ENCODE measurements around the gene DST. TPM values are rescaled to one million over a fixed set of nuclear protein-coding genes. Genes with fewer than 3 reads are reported as not detected.

The DST gene
- total and polyA plus RNA-seq, 2 of the 8 experiments (the other 6 are each of a cell fraction or from before 2014, with no cell fraction given): 49.4 to 116 TPM

GRCh38 chr6:56524891-56525703 lies 117.6 kb downstream of the DST start:
- CTCF ChIA-PET (ENCODE audit: partially characterized antibody): interaction anchor here (0.9 kb wide), 1 partner anchor 46 kb away, joined by 3 read pairs; no protein-coding TSS in a partner anchor
- Histone ChIP-seq H3K27ac (ENCODE audit: low read depth, low read length) (no peak overlapping the region), H4K20me1 (replicated peaks in 1 of 2; ENCODE audit: control insufficient read depth in 1 of 2, insufficient read depth in 2 of 2, low read length in 2 of 2) (no peaks in the 10 kb centered on the region), H4K91ac (replicated peaks; ENCODE audit: insufficient read length, low read length) (no peak overlapping the region), H3K4me1 (replicated peaks in 1 of 4; ENCODE audit: control insufficient read depth in 3 of 4, insufficient read depth in 4 of 4, low read length in 3 of 4) (peaks cover 4 to 26% (median 10%) of the 10 kb centered on the region in 4 experiments; a peak in 5 of 7 replicates), H3K14ac (ENCODE audit: insufficient read length) (no peak overlapping the region), H3K9me3 (ENCODE audit: insufficient read depth in 2 of 2, low read depth in 1 of 2, low read length in 1 of 2) (no peaks in the 10 kb centered on the region), H2BK15ac (ENCODE audit: low read length) (no peak overlapping the region), H3K4me3 (ENCODE audit: extremely low read depth in 1 of 4, insufficient read depth in 2 of 4, low read depth in 3 of 4, low read length in 4 of 4) (no peak overlapping the region), H3K79me1 (ENCODE audit: low read depth, low read length) (peaks cover 2% of the 10 kb centered on the region; the same call in 1 of the 2 replicates), H2BK20ac (ENCODE audit: low read length) (no peak overlapping the region), H3K23me2 (ENCODE audit: low read depth, low read length) (no peaks in the 10 kb centered on the region), H3K4ac (replicated peaks; ENCODE audit: insufficient read length, low read depth, low read length) (no peak overlapping the region), H2BK5ac (ENCODE audit: low read depth, low read length) (no peak overlapping the region), H3K79me2 (ENCODE audit: control insufficient read depth in 1 of 2, insufficient read depth in 2 of 2, low read length in 2 of 2) (no peaks in the 10 kb centered on the region), H2AFZ (ENCODE audit: low read length) (no peak overlapping the region), H3K23ac (ENCODE audit: insufficient read length) (no peak overlapping the region), H3K4me2 (ENCODE audit: insufficient read depth in 1 of 2, low read depth in 2 of 2, low read length in 2 of 2) (no peak overlapping the region), H2AK5ac (ENCODE audit: low read depth, low read length) (no peak overlapping the region), H3K18ac (ENCODE audit: extremely low read depth, low read length) (no peak overlapping the region), H3K9ac (replicated peaks in 1 of 4; ENCODE audit: extremely low read depth in 1 of 4, low read depth in 3 of 4, low read length in 3 of 4) (no peak overlapping the region), H2BK120ac (replicated peaks; ENCODE audit: low read depth, low read length) (no peak overlapping the region), H3K36me3 (ENCODE audit: control insufficient read depth in 2 of 4, insufficient read depth in 4 of 4, low read length in 3 of 4) (peaks cover 0 to 28% (median 7%) of the 10 kb centered on the region in 4 experiments; a peak in 4 of 8 replicates), H4K8ac (ENCODE audit: extremely low read depth, insufficient read depth, low read length) (no peak overlapping the region), H3K27me3 (replicated peaks in 1 of 4; ENCODE audit: control insufficient read depth in 3 of 4, extremely low read depth in 1 of 4, insufficient read depth in 3 of 4, low read length in 3 of 4) (no peaks in the 10 kb centered on the region), H4K5ac (ENCODE audit: insufficient read length, low read depth, low read length) (no peak overlapping the region), H2BK12ac (ENCODE audit: low read depth, low read length) (no peak overlapping the region), H3K56ac (replicated peaks; ENCODE audit: insufficient read length, low read depth, low read length) (no peak overlapping the region)
- WGBS, 2 experiments (ENCODE audit: extremely low coverage in 1 of 2, insufficient coverage in 1 of 2, insufficient read length in 1 of 2, insufficient replicate concordance in 2 of 2, low coverage in 1 of 2, low lambda C conversion rate in 2 of 2, missing lambda C conversion rate in 1 of 2): 82% methylated on average over 4 of the region's 4 CpGs; no CpG with 5 or more reads in 1 of the 2 experiments
- POLR2A ChIA-PET (ENCODE audit: partially characterized antibody): interaction anchor here (1.6 to 2.2 kb wide), 2 partner anchors 10 to 17 kb away, joined by 3 to 10 read pairs; no protein-coding TSS in a partner anchor
- no peak for DNase-seq (ENCODE audit: low read depth in 1 of 2, low spot score in 2 of 2)
- no peak for FAIRE-seq
- TF ChIP-seq TAF7 (optimal IDR thresholded peaks at IDR 0.05; ENCODE audit: borderline replicate concordance, low read depth, low read length) (no peak), SUZ12 (IDR thresholded peaks at IDR 0.05; ENCODE audit: low read length) (no peak), BCL11A (IDR thresholded peaks at IDR 0.05; ENCODE audit: low read depth in 2 of 2, low read length in 2 of 2) (no peak), EP300 (IDR thresholded peaks at IDR 0.05; ENCODE audit: borderline replicate concordance in 1 of 2, low read depth in 2 of 2, low read length in 2 of 2) (no peak), CTBP2 (IDR thresholded peaks at IDR 0.05; ENCODE audit: borderline replicate concordance, insufficient read depth, insufficient read length, low read length) (no peak), SP4 (IDR thresholded peaks at IDR 0.05; ENCODE audit: low read length) (no peak), CEBPB (IDR thresholded peaks at IDR 0.05; ENCODE audit: low read depth, low read length) (no peak), RFX5 (IDR thresholded peaks at IDR 0.05; ENCODE audit: borderline replicate concordance, low read depth, low read length) (no peak), SP1 (IDR thresholded peaks at IDR 0.05; ENCODE audit: low read depth, low read length) (no peak), RAD21 (IDR thresholded peaks at IDR 0.05 in 1 of 2, conservative IDR thresholded peaks at IDR 0.05 in 1 of 2; ENCODE audit: low read depth in 2 of 2, low read length in 2 of 2) (no peak), CHD1 (IDR thresholded peaks at IDR 0.05; ENCODE audit: low read depth, low read length) (no peak), MAFK (IDR thresholded peaks at IDR 0.05; ENCODE audit: low read depth, low read length) (no peak)
